Uterus (tissue), 2 donors: ENCODE measurements around the gene HTD2.

ENCODE experiments used
- POLR2A ChIP-seq, 2 donors: fragments of 450-650 bp; IDR thresholded peaks; one replicate each; pipeline ENCODE4 v1.6.1; 2016; ENCODE audit warnings: antibody characterized with exemption in 2 of 2, mild to moderate bottlenecking in 1 of 2, moderate library complexity in 1 of 2
- TF ChIP-seq, protein P1 (sequence below), 4 experiments: fragments of 200-600 bp in 2 of 4; fragments of 450-650 bp in 2 of 4; sonication (generic) in 2 of 4; IDR thresholded peaks; one replicate each; pipeline ENCODE4 v1.5.1; 2016 to 2019; ENCODE audit warnings: antibody characterized with exemption in 4 of 4, mild to moderate bottlenecking in 2 of 4, moderate library complexity in 1 of 4

DNA sequence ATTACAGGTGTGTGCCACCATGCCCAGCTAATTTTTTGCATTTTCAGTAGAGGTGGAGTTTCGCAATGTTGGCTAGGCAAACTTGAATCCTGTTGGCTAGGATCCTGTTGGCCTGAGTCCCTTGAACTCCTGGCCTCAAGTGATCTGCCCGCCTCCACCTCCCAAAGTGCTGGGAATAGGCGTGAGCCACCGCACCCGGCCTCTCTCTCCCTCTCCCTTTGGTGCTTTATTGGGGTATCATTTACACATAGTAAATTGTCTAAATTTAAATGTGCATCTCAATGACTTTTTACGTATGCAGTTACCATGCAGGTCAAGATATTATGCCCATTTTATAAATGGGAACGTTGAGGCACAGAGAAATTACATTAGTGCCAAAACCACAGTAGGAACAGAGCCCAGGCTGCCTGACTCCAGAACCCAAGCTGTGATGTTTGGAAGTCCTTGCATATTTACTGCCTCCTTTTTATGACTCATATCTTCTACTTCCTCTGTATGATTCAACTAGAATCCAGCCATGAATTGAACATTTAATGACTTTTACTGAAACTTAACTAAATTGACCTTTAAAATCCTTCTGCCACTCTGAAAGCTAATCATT lies 34.3 kb upstream of the HTD2 start:
- TF ChIP-seq, protein P1, sequence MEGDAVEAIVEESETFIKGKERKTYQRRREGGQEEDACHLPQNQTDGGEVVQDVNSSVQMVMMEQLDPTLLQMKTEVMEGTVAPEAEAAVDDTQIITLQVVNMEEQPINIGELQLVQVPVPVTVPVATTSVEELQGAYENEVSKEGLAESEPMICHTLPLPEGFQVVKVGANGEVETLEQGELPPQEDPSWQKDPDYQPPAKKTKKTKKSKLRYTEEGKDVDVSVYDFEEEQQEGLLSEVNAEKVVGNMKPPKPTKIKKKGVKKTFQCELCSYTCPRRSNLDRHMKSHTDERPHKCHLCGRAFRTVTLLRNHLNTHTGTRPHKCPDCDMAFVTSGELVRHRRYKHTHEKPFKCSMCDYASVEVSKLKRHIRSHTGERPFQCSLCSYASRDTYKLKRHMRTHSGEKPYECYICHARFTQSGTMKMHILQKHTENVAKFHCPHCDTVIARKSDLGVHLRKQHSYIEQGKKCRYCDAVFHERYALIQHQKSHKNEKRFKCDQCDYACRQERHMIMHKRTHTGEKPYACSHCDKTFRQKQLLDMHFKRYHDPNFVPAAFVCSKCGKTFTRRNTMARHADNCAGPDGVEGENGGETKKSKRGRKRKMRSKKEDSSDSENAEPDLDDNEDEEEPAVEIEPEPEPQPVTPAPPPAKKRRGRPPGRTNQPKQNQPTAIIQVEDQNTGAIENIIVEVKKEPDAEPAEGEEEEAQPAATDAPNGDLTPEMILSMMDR (IDR thresholded peaks at IDR 0.05) = no peak
- TF ChIP-seq POLR2A (IDR thresholded peaks at IDR 0.05) = no peak
